ENCODE data around the gene ZNFX1.

ZNFX1 gene

GRCh38 chr20:49267327-49267726 lies 10.5 kb downstream of the ZNFX1 start:
- Histone ChIP-seq H3K9me3 (ENCODE audit: control insufficient read depth, insufficient read depth, low read depth, low read length) (no peaks in the 10 kb centered on the region), H3K27ac (ENCODE audit: extremely low read depth, low read depth, low read length) (no peak overlapping the region), H3K4me1 (ENCODE audit: control insufficient read depth, insufficient read depth, low read length) (no peaks in the 10 kb centered on the region), H3K36me3 (ENCODE audit: control insufficient read depth in 2 of 2, insufficient read depth in 1 of 2, low read length in 2 of 2) (peaks cover 15 to 81% of the 10 kb centered on the region in 2 experiments; a peak in 2 of 3 replicates), H3K4me3 (ENCODE audit: low read depth, low read length) (no peak overlapping the region)
- ChIA-PET CTCF (interaction anchor here (0.6 kb wide), 2 partner anchors 20 to 36 kb away, joined by 3 read pairs; no protein-coding TSS in a partner anchor), POLR2A (no interaction called here)
- TF ChIP-seq KLF8 (tag by site-specific recombination; IDR thresholded peaks at IDR 0.05) (no peak), REPIN1 (tag by site-specific recombination; IDR thresholded peaks at IDR 0.05; ENCODE audit: low read depth) (no peak), ZIC2 (tag by site-specific recombination; IDR thresholded peaks at IDR 0.05) (no peak), ZNF248 (tag by site-specific recombination; IDR thresholded peaks at IDR 0.05) (no peak), PRDM2 (tag by site-specific recombination; IDR thresholded peaks at IDR 0.05; ENCODE audit: borderline replicate concordance) (no peak), ZSCAN23 (tag by site-specific recombination; IDR thresholded peaks at IDR 0.05) (no peak), ZNF362 (tag by site-specific recombination; IDR thresholded peaks at IDR 0.05) (no peak), ZNF792 (tag by site-specific recombination; IDR thresholded peaks at IDR 0.05) (no peak), BCL11A (tag by site-specific recombination; IDR thresholded peaks at IDR 0.05; ENCODE audit: low read depth) (no peak), ZNF214 (tag by site-specific recombination; IDR thresholded peaks at IDR 0.05; ENCODE audit: borderline replicate concordance) (no peak)

GRCh38 chr20:49262444-49262843 lies 15.4 kb downstream of the ZNFX1 start:
- peaks cover 26 to 78% of the 10 kb centered on the region in 2 experiments; a peak in 2 of 3 replicates for H3K36me3 ChIP-seq (ENCODE audit: control insufficient read depth in 2 of 2, insufficient read depth in 1 of 2, low read length in 2 of 2)
- H3K9me3 ChIP-seq (ENCODE audit: control insufficient read depth, insufficient read depth, low read depth, low read length) = no peaks in the 10 kb centered on the region
- no peaks in the 10 kb centered on the region for H3K4me1 ChIP-seq (ENCODE audit: control insufficient read depth, insufficient read depth, low read length)
- ChIA-PET POLR2A (no interaction called here), CTCF (no interaction called here)
- no peak overlapping the region for H3K4me3 ChIP-seq (ENCODE audit: low read depth, low read length)
- no peak overlapping the region for H3K27ac ChIP-seq (ENCODE audit: extremely low read depth, low read depth, low read length)
- TF ChIP-seq ZNF112 (tag by site-specific recombination; IDR thresholded peaks at IDR 0.05) = no peak
- TF ChIP-seq ZNF488 (tag by site-specific recombination; IDR thresholded peaks at IDR 0.05) = no peak
- no peak for TF ChIP-seq SP3 (tag by site-specific recombination; IDR thresholded peaks at IDR 0.05)
- TF ChIP-seq ZNF792 (tag by site-specific recombination; IDR thresholded peaks at IDR 0.05) = no peak
- TF ChIP-seq KLF7 (tag by site-specific recombination; IDR thresholded peaks at IDR 0.05; ENCODE audit: borderline replicate concordance) = no peak
- TF ChIP-seq ZFP37 (tag by site-specific recombination; IDR thresholded peaks at IDR 0.05) = no peak
- no peak for TF ChIP-seq ZNF561 (tag by site-specific recombination; IDR thresholded peaks at IDR 0.05; ENCODE audit: borderline replicate concordance)
- TF ChIP-seq ZBTB49 (tag by site-specific recombination; IDR thresholded peaks at IDR 0.05; ENCODE audit: low read depth) = no peak
- no peak for TF ChIP-seq ZSCAN5A (tag by site-specific recombination; IDR thresholded peaks at IDR 0.05)
- TF ChIP-seq ZFP3 (tag by site-specific recombination; IDR thresholded peaks at IDR 0.05; ENCODE audit: low read depth) = no peak
- no peak for TF ChIP-seq ZXDB (tag by site-specific recombination; IDR thresholded peaks at IDR 0.05)
- no peak for TF ChIP-seq ZNF555 (tag by site-specific recombination; conservative IDR thresholded peaks at IDR 0.05)
- TF ChIP-seq ZNF785 (tag by site-specific recombination; IDR thresholded peaks at IDR 0.05) = no peak
- no peak for TF ChIP-seq BCL11A (tag by site-specific recombination; IDR thresholded peaks at IDR 0.05; ENCODE audit: low read depth)
- TF ChIP-seq ZNF221 (tag by site-specific recombination; IDR thresholded peaks at IDR 0.05; ENCODE audit: borderline replicate concordance) = no peak
- no peak for TF ChIP-seq ZNF404 (tag by site-specific recombination; IDR thresholded peaks at IDR 0.05)
- TF ChIP-seq OVOL3 (tag by site-specific recombination; IDR thresholded peaks at IDR 0.05) = no peak

Measured in HEK293 (cell line).